HG03060 (cell line): Measurements from ENCODE around the gene GCDH.
A peak's percentile ranks its signal among the peaks of the same experiment; 100 is the strongest.
"Not testable (repeated sequence)": the region's sequence is repeated elsewhere in the genome, so short reads cannot be mapped to it uniquely, and the experiment has no call there.

Source experiments
- ATAC-seq: cut with Tn5 transposase; IDR thresholded peaks from one replicate; pipeline ENCODE4 v1.9.1; 2021; ENCODE audit warnings: low read depth, moderate number of reproducible peaks; ENCODE audit not compliant: unreplicated experiment

Gene GCDH

DNA sequence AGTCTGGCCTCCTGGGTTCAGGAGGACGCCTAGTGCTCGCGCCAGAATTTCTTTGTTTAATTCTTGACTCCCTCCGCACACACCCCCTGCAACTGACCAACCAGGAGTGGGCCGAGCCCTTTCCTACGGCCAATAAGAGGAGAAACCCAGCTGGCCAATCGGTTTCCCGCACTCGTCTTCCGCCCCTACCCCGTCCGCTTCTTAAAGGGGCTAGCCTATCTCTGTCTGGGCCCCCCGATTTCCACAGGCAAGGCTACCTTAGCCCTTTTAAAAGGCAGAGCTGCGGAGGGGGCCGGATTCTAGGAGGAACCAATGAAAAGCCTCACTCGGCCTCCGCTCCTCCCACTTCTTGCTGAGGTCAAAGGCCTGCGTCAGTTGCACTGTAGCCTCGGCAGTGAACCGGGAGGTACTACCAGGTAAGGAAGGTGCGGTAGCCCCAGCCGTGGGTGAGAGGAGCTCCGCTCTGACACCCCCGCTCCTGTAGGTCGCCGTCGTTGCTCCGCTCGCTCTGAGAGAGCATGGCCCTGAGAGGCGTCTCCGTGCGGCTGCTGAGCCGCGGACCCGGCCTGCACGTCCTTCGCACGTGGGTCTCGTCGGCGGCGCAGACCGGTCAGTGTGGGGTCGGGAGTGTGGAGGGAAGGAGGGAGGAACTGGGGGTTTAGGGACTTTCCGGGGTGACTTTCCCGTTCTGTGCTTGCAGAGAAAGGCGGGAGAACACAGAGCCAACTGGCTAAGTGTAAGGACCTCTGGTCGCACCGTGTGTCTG is at the start of gene GCDH:
TSS of gene GCDH (plus strand) at position 374 of the 766 bp plus-strand sequence. CDS start at position 519, 145 bp downstream.
- ATAC-seq: peak; percentile 89

- ATAC-seq: no peak
Observed at GRCh38 chr19:12842511-12842910, 48.4 kb upstream of the GCDH start.

GRCh38 chr19:12843328-12843727 is 47.6 kb upstream of the GCDH start:
- ATAC-seq: no peak

GRCh38 chr19:12843999-12844732 is 46.8 kb upstream of the GCDH start:
- no peak for ATAC-seq

- ATAC-seq: not testable (repeated sequence)
Observed at GRCh38 chr19:12846613-12847012, 44.3 kb upstream of the GCDH start.

DNA sequence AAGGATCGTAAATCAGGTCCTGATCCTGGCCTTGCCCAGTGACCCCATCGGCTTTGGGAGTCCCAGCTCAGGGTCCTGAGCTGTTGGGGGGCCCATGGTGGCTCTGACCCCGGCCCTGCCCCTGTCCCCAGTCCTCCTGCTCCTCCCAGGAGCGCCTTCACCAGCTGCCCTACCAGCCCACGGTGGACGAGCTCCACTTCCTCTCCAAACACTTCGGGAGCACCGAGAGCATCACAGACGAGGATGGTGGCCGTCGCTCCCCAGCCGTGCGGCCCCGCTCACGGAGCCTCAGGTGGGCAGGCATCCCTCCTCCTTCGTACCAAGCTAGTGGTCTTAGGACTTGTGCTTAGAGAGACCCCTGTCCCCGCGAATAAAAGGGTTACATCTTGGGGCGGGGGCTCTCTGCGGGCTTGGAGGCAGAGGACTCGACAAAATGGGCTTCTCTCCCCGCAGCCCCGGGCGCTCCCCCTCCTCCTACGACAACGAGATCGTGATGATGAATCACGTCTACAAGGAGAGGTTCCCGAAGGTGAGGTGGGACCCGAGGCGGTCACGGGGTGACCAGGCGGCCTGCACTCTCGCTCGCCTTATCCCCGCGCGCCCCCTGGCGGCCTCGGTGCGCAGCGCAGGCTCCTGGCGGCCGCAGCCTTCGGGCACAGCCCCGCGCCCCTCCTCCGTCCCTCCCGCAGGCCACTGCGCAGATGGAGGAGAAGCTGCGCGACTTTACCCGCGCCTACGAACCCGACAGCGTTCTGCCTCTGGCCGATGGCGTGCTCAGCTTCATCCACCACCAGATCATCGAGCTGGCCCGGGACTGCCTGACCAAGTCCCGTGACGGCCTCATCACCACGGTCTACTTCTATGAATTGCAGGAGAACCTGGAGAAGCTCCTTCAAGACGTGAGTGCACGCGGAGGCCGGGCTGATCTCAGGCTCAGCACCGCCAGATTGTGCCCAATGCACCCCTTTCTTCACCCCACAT is 43.5 kb upstream of the GCDH start:
- no peak for ATAC-seq

GRCh38 chr19:12856653-12857052 is 34.3 kb upstream of the GCDH start:
- no peak for ATAC-seq

DNA sequence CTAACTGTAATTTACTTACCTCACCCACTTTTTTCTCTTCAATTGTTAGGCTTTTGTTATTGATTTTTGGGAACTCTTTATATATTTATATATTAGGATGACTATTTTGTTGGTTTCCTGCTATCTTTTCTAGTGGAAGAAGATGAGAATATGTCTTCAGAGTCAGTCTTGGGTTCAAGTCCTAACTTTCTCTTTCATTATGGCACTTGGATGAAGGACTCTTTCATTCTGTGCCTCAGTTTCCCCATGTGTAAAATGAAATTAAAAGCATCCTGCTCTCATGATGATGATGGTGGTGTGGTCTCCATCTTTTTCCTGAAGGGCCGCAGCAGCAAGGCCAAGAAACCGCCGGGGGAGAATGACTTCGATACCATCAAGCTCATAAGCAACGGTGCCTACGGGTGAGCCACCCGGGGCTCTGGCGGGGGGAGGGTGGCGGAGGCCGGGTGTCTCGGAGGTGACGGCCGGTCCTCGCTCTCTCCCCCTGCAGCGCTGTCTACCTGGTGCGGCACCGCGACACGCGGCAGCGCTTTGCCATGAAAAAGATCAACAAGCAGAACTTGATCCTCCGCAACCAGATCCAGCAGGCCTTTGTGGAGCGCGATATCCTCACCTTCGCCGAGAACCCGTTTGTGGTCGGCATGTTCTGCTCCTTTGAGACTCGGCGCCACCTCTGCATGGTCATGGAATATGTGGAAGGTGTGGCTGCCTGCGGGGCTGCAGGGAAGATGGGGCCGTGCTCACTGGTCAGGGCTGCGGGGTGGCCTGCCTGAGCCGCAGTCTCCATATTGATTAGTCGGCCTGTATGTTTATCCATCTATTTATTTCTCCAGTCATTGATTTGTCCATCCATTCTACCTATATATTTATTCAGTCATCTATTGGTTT is 32.7 kb upstream of the GCDH start:
- ATAC-seq: no peak

DNA sequence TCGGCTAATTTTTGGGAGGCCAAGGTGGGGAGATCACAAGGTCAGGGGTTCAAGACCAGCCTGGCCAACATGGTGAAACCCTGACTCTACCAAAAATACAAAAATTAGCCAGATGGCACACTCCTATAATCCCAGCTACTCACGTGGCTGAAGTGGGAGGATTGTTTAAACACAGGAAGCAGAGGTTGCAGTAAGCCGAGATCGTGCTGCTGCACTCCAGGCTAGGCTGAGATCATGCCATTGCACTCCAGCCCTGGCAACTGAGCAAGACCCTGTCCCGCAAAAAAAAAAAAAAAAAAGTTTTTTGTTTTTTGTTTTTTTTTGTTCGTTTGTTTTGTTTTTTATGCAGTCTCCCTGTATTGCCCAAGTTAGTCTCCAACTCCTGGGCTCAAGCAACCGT is 31.4 kb upstream of the GCDH start:
- no peak for ATAC-seq

GRCh38 chr19:12864143-12864542 is 26.8 kb upstream of the GCDH start:
- no peak for ATAC-seq

DNA sequence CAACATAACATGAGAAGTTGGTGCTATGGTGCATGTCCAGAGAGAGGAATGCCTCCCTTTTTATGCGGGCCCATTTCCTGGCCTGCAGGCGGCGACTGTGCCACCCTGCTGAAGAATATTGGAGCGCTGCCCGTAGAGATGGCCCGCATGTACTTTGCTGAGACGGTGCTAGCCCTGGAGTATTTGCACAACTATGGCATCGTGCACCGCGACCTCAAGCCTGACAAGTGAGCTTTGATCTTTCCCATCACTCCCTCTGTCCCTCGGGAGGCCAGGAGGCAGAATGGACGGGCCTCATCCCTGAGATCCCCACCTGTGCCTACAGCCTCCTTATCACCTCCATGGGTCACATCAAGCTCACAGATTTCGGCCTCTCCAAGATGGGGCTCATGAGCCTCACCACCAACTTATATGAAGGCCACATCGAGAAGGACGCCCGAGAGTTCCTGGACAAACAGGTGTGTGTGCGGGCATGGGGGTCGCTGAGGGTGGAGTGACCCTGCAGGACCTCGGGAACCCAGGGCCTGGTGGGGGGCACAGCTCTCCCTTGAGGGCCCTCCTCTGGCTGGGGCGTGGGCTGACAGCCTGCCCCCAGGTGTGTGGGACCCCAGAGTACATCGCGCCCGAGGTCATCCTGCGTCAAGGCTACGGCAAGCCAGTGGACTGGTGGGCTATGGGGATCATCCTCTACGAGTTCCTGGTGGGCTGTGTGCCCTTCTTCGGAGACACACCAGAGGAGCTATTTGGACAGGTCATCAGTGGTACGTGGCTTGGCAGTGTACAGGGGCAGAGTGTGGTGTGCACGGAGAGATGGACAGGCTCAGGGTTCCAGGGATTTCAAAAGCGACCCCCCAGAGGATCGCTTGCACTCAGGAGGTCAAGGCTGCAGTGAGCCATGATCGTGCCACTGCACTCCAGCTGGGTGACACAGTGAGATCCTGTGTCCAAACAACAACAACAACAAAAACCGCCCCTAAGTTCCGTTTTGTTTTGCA is 25.9 kb upstream of the GCDH start:
- ATAC-seq: no peak

DNA sequence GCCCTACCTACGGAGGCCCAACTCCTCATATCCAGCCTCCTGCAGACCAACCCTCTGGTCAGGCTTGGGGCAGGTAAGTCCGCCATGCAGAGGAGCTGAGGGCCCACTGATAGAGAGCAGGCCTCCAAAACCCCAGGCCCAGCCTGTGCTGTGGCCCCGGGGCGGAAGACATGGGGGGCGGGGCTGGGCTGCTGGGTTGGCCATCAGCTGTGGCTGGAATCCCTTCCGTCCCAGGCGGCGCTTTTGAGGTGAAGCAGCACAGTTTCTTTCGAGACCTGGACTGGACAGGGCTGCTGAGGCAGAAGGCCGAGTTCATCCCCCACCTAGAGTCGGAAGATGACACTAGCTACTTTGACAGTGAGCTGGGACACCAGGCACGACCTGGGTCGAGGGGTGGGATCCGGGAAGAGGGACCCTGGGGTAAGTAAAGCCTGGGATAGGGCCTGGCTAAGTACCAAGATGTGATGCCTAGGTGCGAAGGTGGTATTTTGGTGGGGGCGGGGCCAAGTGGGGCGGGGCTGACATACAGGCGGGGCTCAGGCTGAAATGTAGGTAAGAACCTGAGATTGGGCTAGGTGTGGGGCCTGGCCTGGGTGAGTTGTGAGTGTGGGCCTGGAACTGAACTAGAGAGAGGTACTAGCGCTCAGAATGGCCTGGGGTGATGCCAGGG is 25.1 kb upstream of the GCDH start:
- no peak for ATAC-seq

- no peak for ATAC-seq
Observed at GRCh38 chr19:12866416-12867119, 24.4 kb upstream of the GCDH start.

DNA sequence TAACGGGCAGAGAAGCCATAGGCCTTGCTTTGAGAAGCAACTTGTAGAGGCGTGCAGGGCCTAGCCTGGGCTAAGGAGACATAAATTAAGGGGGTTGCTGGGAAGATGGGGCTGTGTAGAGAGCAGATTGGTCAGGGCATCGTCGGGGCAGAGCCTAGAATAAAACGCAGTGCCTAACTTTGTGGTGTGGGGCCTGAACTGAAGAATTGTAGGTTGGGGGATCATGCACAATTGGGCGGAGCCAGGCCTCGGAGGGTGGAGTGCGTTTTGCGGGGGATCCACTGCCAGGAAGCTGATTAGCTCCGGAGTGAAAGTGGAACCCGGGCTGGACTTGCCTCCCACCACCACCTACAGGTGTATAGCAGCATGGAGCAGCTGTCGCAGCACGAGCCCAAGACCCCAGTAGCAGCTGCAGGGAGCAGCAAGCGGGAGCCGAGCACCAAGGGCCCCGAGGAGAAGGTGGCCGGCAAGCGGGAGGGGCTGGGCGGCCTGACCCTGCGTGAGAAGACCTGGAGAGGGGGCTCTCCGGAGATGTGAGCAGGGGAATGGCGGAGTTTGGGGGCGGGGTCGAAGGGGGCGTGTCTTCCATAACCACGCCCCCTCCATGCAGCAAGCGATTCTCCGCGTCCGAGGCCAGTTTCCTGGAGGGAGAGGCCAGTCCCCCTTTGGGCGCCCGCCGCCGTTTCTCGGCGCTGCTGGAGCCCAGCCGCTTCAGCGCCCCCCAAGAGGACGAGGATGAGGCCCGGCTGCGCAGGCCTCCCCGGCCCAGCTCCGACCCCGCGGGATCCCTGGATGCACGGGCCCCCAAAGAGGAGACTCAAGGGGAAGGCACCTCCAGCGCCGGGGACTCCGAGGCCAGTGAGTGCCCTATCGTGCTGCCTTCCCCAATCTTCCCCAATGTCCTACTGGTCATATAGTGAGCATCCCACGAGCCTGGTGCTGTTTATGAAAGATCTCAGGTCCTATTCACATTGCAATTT is 23.6 kb upstream of the GCDH start:
- no peak for ATAC-seq

- no peak for ATAC-seq
Observed at GRCh38 chr19:12868540-12869112, 22.3 kb upstream of the GCDH start.

- ATAC-seq: no peak
Observed at GRCh38 chr19:12871681-12872080, 19.3 kb upstream of the GCDH start.
